ENCODE results near the gene TCAIM.
"Not testable (repeated sequence)": the region's sequence is repeated elsewhere in the genome, so short reads cannot be mapped to it uniquely, and the experiment has no call there.

DNA sequence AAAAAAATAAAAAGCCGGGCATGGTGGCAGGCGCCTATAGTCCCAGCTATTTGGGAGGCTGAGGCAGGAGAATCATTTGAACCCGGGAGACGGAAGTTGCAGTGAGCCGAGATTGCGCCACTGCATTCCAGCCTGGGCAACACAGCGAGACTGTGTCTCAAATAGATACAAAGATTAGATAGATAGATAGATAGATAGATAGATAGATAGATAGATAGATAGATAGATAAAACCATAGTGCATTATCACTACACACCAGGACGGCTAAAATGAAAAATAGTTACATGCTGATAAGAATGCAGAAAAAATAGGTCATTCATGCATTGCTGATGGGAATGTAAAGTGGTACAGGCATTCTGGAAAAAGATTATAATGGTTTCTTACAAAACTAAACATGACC is 59.7 kb downstream of the TCAIM start:
- TF ChIP-seq CTCF (IDR thresholded peaks at IDR 0.05; ENCODE audit: poor library complexity, severe bottlenecking); EZH2 (IDR thresholded peaks at IDR 0.05; ENCODE audit: borderline replicate concordance, insufficient read depth, low read length, poor library complexity, severe bottlenecking): not testable (repeated sequence)

Data from neural cell (in vitro differentiated cells).